Ovary (tissue), 9 donors: ENCODE data around the gene IL1R1. TPM values are rescaled to one million over a fixed set of nuclear protein-coding genes. Genes with fewer than 3 reads are reported as not detected.

Source experiments
- DNase-seq, 5 donors: peaks; one replicate each; pipeline ENCODE4 v3.0.0-alpha.2; 2019 to 2020
- H3K27ac ChIP-seq, 2 donors: fragments of 200-600 bp; one replicate each; pipeline versions ENCODE4 v1.5.1 to v1.8.0; 2019 to 2022
- H3K27me3 ChIP-seq: fragments of 200-600 bp; one replicate; pipeline ENCODE4 v1.8.0; 2022
- H3K36me3 ChIP-seq: fragments of 200-600 bp; sonication (generic); one replicate; pipeline ENCODE4 v1.5.1; 2019
- H3K4me1 ChIP-seq: one replicate; pipeline ENCODE4 v1.8.1; 2013; ENCODE audit warnings: mild to moderate bottlenecking, moderate library complexity; ENCODE audit not compliant: insufficient read depth
- H3K4me3 ChIP-seq: fragments of 200-600 bp; sonication (generic); one replicate; pipeline ENCODE4 v1.5.1; 2017
- H3K9me3 ChIP-seq, 2 donors: fragments of 200-600 bp in 1 of 2; sonication (generic) in 1 of 2; one replicate each; pipeline versions ENCODE4 v1.5.1 to v1.8.1; 2013 to 2019; ENCODE audit warnings: mild to moderate bottlenecking in 1 of 2, moderate library complexity in 1 of 2
- EP300 ChIP-seq: sonication (generic); formaldehyde crosslinking; IDR thresholded peaks from one replicate; pipeline ENCODE4 v1.6.1; 2017; ENCODE audit warnings: antibody characterized with exemption
- POLR2A ChIP-seq: fragments of 450-650 bp; IDR thresholded peaks from one replicate; pipeline ENCODE4 v1.6.1; 2017; ENCODE audit warnings: antibody characterized with exemption, mild to moderate bottlenecking, moderate library complexity
- WGBS, 3 donors: extraction: QIAGEN DNeasy Blood & Tissue Kit in 1 of 3; methylation state at CpG; one replicate each; pipeline versions ENCODE4 v1.1.5 to v1.1.7; 2013 to 2017; 5-methylcytosine and 5-hydroxymethylcytosine counted together
- intact Hi-C, 4 donors: fragments of 100-400 bp; cut with DNase I; formaldehyde crosslinking; loops; one replicate each; pipeline versions ENCODE4 v1.11.0 to v1.15.1; 2022 to 2023
- polyA plus RNA-seq, 2 donors: library from polyadenylated mRNA; stranded (reverse); fragments of 200-250 nt in 1 of 2; fragments of 350-450 nt in 1 of 2; fragmentation: Illumina TruSeq in 1 of 2; extraction: RNeasy Lipid Tissue Mini Kit (QIAGEN cat#74804) in 1 of 2; gene quantifications; one replicate each; pipeline ENCODE4 v1.2.3, GENCODE V29; 2013 to 2014
- total RNA-seq, 7 donors: library from RNA; depleted of rRNA in 2 of 7; stranded (reverse); fragments of >200 nt in 2 of 7; fragmentation: NEBNext Ultra II Directional in 3 of 7; extraction: Animal tissue kit (Norgen Biotek cat#: 25700) in 3 of 7; gene quantifications; one replicate each; pipeline versions ENCODE4 v1.1.0 to v1.2.4, GENCODE V29; 2016 to 2023
- TF ChIP-seq, protein P1 (sequence below), 3 donors: fragments of 450-650 bp in 2 of 3; fragments of 200-600 bp in 1 of 3; IDR thresholded peaks; one replicate each; pipeline versions ENCODE4 v1.5.1 to v1.8.0; 2016 to 2022; ENCODE audit warnings: antibody characterized with exemption in 3 of 3, mild to moderate bottlenecking in 1 of 3
- donor health status: DM: no; HTN: no; CAD: no; lungs with moderate emphysema.
- donor health status: DM: no; HTN: no; CAD: no.
- donor health status: Bipolar disorder and iron deficiency.
- donor health status: DM: yes; HTN: yes; CAD: no.
- donor health status: DM: no; HTN: no; CAD: no.
- donor health status: DM: yes; HTN: yes; CAD: no.

The IL1R1 gene
- total and polyA plus RNA-seq, 9 donors, result 6.5 to 142 (median 36.5) TPM

- no peaks in the 10 kb centered on the region for H3K9me3 ChIP-seq
- no peak overlapping the region for H3K4me3 ChIP-seq
- no peak for DNase-seq
- TF ChIP-seq, protein P1, sequence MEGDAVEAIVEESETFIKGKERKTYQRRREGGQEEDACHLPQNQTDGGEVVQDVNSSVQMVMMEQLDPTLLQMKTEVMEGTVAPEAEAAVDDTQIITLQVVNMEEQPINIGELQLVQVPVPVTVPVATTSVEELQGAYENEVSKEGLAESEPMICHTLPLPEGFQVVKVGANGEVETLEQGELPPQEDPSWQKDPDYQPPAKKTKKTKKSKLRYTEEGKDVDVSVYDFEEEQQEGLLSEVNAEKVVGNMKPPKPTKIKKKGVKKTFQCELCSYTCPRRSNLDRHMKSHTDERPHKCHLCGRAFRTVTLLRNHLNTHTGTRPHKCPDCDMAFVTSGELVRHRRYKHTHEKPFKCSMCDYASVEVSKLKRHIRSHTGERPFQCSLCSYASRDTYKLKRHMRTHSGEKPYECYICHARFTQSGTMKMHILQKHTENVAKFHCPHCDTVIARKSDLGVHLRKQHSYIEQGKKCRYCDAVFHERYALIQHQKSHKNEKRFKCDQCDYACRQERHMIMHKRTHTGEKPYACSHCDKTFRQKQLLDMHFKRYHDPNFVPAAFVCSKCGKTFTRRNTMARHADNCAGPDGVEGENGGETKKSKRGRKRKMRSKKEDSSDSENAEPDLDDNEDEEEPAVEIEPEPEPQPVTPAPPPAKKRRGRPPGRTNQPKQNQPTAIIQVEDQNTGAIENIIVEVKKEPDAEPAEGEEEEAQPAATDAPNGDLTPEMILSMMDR (IDR thresholded peaks at IDR 0.05), result no peak
- TF ChIP-seq POLR2A, result no peak
- TF ChIP-seq EP300, result no peak
- no peaks in the 10 kb centered on the region for H3K27me3 ChIP-seq
- no peak overlapping the region for H3K27ac ChIP-seq
- WGBS, 3 donors, result 92 to 97% (median 93%) methylated on average over 5 of the region's 5 CpGs
- no peaks in the 10 kb centered on the region for H3K36me3 ChIP-seq
- H3K4me1 ChIP-seq, result no peaks in the 10 kb centered on the region
- intact Hi-C loops, result loop anchor here in 2 of 4 donors (5.0 kb wide), 2 partner anchors 69 to 146 kb away; no protein-coding TSS in a partner anchor
Observed at GRCh38 chr2:102168026-102168771, 25.7 kb downstream of the IL1R1 start.

DNA sequence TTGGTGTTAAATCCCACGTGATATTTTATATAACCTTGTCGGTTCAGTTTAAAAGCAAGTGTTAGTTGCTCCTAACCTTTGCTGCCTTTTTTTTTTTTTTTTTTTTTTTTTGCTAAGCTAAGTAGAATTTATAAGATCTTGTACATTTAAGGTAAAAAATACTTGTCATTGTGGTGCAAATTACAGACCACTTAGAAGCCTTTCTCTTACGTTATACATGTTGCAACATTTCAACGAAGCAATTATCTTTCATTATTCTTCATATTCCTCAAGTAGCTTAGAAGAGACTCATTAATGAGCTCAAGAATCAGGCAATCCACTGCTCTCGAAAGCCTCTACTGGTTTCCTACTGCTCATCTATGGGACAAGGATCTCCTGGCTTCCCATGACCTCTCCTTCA is 29.4 kb downstream of the IL1R1 start:
- DNase-seq, result no peak
- Histone ChIP-seq H3K27me3 (no peaks in the 10 kb centered on the region), H3K27ac (no peak overlapping the region), H3K36me3 (no peaks in the 10 kb centered on the region), H3K4me1 (no peaks in the 10 kb centered on the region), H3K9me3 (no peaks in the 10 kb centered on the region), H3K4me3 (no peak overlapping the region)
- 94 to 97% (median 96%) methylated on average over 5 of the region's 5 CpGs for WGBS, 3 donors
- TF ChIP-seq POLR2A (no peak), EP300 (no peak)
- TF ChIP-seq, protein P1 (IDR thresholded peaks at IDR 0.05), result no peak
- intact Hi-C loops, result loop anchor here in 1 of 4 donors (2.0 kb wide), 1 partner anchor 23 kb away; no protein-coding TSS in a partner anchor

DNA sequence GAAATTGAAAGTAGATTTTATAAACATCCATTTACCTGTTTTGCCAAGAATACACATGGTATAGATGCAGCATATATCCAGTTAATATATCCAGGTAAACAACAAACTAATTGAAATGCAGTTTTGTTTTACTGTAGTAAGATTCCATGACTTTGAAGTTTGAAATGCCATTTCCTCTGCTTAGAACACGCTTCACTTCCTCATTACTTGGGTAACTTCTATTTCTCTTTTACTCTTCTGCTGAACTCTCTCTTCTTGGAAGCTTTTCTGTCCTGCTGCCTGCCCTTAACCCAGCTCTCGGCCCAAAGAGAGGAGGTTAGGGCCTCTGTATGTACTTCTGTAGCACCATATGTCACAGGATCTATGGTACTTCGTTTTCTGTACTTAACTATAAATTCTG is 30.2 kb downstream of the IL1R1 start:
- Histone ChIP-seq H3K4me3 (no peak overlapping the region), H3K9me3 (no peaks in the 10 kb centered on the region), H3K27me3 (no peaks in the 10 kb centered on the region), H3K36me3 (no peaks in the 10 kb centered on the region), H3K4me1 (no peaks in the 10 kb centered on the region), H3K27ac (no peak overlapping the region)
- 87 to 91% (median 91%) methylated on average over 3 of the region's 3 CpGs for WGBS, 3 donors
- intact Hi-C loops, result loop anchor here in 1 of 4 donors (2.0 kb wide), 1 partner anchor 24 kb away; no protein-coding TSS in a partner anchor
- no peak for DNase-seq
- TF ChIP-seq, protein P1 (IDR thresholded peaks at IDR 0.05), result no peak

DNA sequence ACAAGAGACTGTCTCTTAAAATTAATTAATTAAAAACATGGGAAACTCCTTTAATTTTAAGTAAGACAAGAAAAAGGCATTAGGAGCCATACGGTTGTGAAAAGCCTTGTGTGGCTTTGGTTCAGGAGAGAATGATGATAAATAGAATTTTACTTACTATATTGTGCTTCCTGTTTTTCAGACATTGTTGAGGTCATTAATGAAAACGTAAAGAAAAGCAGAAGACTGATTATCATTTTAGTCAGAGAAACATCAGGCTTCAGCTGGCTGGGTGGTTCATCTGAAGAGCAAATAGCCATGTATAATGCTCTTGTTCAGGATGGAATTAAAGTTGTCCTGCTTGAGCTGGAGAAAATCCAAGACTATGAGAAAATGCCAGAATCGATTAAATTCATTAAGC is 33.6 kb downstream of the IL1R1 start:
- TF ChIP-seq EP300 (no peak), POLR2A (no peak)
- TF ChIP-seq, protein P1 (IDR thresholded peaks at IDR 0.05), result no peak
- H3K27ac ChIP-seq, result no peak overlapping the region
- no peaks in the 10 kb centered on the region for H3K9me3 ChIP-seq
- DNase-seq, result no peak
- H3K4me3 ChIP-seq, result no peak overlapping the region
- H3K27me3 ChIP-seq, result no peaks in the 10 kb centered on the region
- H3K4me1 ChIP-seq, result no peaks in the 10 kb centered on the region
- 89 to 93% (median 92%) methylated on average over 3 of the region's 3 CpGs for WGBS, 3 donors
- H3K36me3 ChIP-seq, result no peaks in the 10 kb centered on the region
- intact Hi-C loops, result no loop called here
